ENCODE results near the gene ULK4.

Gene ULK4

GRCh38 chr3:41508063-41508696 lies 453.7 kb downstream of the ULK4 start:
- peaks cover 3% of the 10 kb centered on the region for H3K27me3 ChIP-seq (ENCODE audit: insufficient read depth, poor library complexity, severe bottlenecking)
- no peak overlapping the region for H3K4me3 ChIP-seq (replicated peaks; ENCODE audit: insufficient read depth, low read length)
- TF ChIP-seq GABPA (IDR thresholded peaks at IDR 0.05; ENCODE audit: low read depth) = no peak
- H3K27ac ChIP-seq (replicated peaks) = no peak overlapping the region
- DNase-seq (ENCODE audit: low read depth in 1 of 2, low spot score in 1 of 2) = no peak

GRCh38 chr3:41507336-41508062 lies 454.4 kb downstream of the ULK4 start:
- Histone ChIP-seq H3K27ac (replicated peaks) (no peak overlapping the region), H3K27me3 (ENCODE audit: insufficient read depth, poor library complexity, severe bottlenecking) (peaks cover 3% of the 10 kb centered on the region), H3K4me3 (replicated peaks; ENCODE audit: insufficient read depth, low read length) (no peak overlapping the region)
- no peak for TF ChIP-seq CTCF (IDR thresholded peaks at IDR 0.05; ENCODE audit: insufficient read depth, low read length)
- TF ChIP-seq GABPA (IDR thresholded peaks at IDR 0.05; ENCODE audit: low read depth) = no peak
- TF ChIP-seq REST (IDR thresholded peaks at IDR 0.05; ENCODE audit: insufficient replicate concordance, low read depth) = no peak
- no peak for TF ChIP-seq SPI1 (IDR thresholded peaks at IDR 0.05; ENCODE audit: borderline replicate concordance, low read depth)
- no peak for TF ChIP-seq POLR2AphosphoS5 (IDR thresholded peaks at IDR 0.05; ENCODE audit: low read depth)
- DNase-seq (ENCODE audit: low read depth in 1 of 2, low spot score in 1 of 2) = no peak

GRCh38 chr3:41503998-41504623 lies 457.8 kb downstream of the ULK4 start:
- DNase-seq (ENCODE audit: low read depth in 1 of 2, low spot score in 1 of 2) = no peak
- Histone ChIP-seq H3K4me3 (replicated peaks; ENCODE audit: insufficient read depth, low read length) (no peak overlapping the region), H3K27me3 (ENCODE audit: insufficient read depth, poor library complexity, severe bottlenecking) (peaks cover 3% of the 10 kb centered on the region)

More at GRCh38 chr3:41503998-41504623, 457.8 kb downstream of the ULK4 start:
- H3K27ac ChIP-seq (replicated peaks) = no peak overlapping the region
- TF ChIP-seq POLR2AphosphoS5 (IDR thresholded peaks at IDR 0.05; ENCODE audit: low read depth) (no peak), CTCF (IDR thresholded peaks at IDR 0.05; ENCODE audit: insufficient read depth, low read length) (no peak), REST (IDR thresholded peaks at IDR 0.05; ENCODE audit: insufficient replicate concordance, low read depth) (no peak), SPI1 (IDR thresholded peaks at IDR 0.05; ENCODE audit: borderline replicate concordance, low read depth) (no peak), GABPA (IDR thresholded peaks at IDR 0.05; ENCODE audit: low read depth) (no peak)
